Panc1 (cell line): ENCODE measurements around the gene TAF5L. TPM values are rescaled to one million over a fixed set of nuclear protein-coding genes. Genes with fewer than 3 reads are reported as not detected.

Source experiments
- ATAC-seq: fragments of 200-7000 bp; cut with Tn5 transposase; 2 replicates; pipeline ENCODE4 v1.9.1; 2020; ENCODE audit warnings: mild to moderate bottlenecking, moderate library complexity
- BruUV-seq: library from RNA; stranded (reverse); fragments of 400-500 nt; replicated peaks from 2 replicates; lab custom pipeline; 2021; lab: Mats Ljungman, UMichigan
- CTCF ChIA-PET: fragments of 300-600 bp; sonication (Branson Sonifier 250); formaldehyde crosslinking; loops from one replicate; lab custom pipeline; 2022; ENCODE audit warnings: antibody characterized with exemption; lab: Charles Lee
- POLR2A ChIA-PET: fragments of 300-600 bp; sonication (Branson Sonifier 250); formaldehyde crosslinking; loops from one replicate; lab custom pipeline; 2022; ENCODE audit warnings: antibody characterized with exemption; lab: Charles Lee
- DNase-seq: peaks from one replicate; pipeline ENCODE4 v3.0.0-alpha.2; 2010; ENCODE audit warnings: low read depth, low spot score
- H3K27ac ChIP-seq: 2 replicates; pipeline ENCODE4 v1.5.1; 2011; ENCODE audit warnings: mild to moderate bottlenecking, low read length, inconsistent platforms
- H3K27me3 ChIP-seq: fragments of 200-500 bp; sonication (Bioruptor generic); 2 replicates; pipeline ENCODE4 v1.6.0; 2014; ENCODE audit warnings: low read length, inconsistent platforms; ENCODE audit not compliant: control insufficient read depth, insufficient read depth
- H3K36me3 ChIP-seq: fragments of 200-500 bp; sonication (Bioruptor generic); 2 replicates; pipeline ENCODE4 v1.5.1; 2014; ENCODE audit warnings: inconsistent platforms, mild to moderate bottlenecking, low read length, moderate library complexity; ENCODE audit not compliant: control insufficient read depth, insufficient read depth
- H3K4me1 ChIP-seq: 2 replicates; pipeline ENCODE4 v1.5.1; 2011; ENCODE audit warnings: inconsistent platforms, mild to moderate bottlenecking, low read length, moderate library complexity; ENCODE audit not compliant: control insufficient read depth, insufficient read depth
- H3K4me3 ChIP-seq, 2 experiments: 2 replicates each; pipeline ENCODE4 v1.5.1; 2011 to 2012; ENCODE audit warnings: low read depth in 2 of 2, low read length in 2 of 2, mild to moderate bottlenecking in 2 of 2, inconsistent platforms in 1 of 2, moderate library complexity in 1 of 2
- H3K9me3 ChIP-seq: fragments of 200-500 bp; sonication (Bioruptor generic); 2 replicates; pipeline ENCODE4 v1.5.1; 2014; ENCODE audit warnings: low read depth, mild to moderate bottlenecking, inconsistent platforms, low read length, moderate library complexity; ENCODE audit not compliant: control insufficient read depth, insufficient read depth
- POLR2AphosphoS5 ChIP-seq: IDR thresholded peaks from 2 replicates; pipeline ENCODE4 v1.6.1; 2012; ENCODE audit warnings: mild to moderate bottlenecking, low read depth, low read length, moderate library complexity
- SIN3A ChIP-seq: IDR thresholded peaks from 2 replicates; pipeline ENCODE4 v1.6.1; 2012; ENCODE audit warnings: low read depth, mild to moderate bottlenecking, low read length, moderate library complexity, borderline replicate concordance; ENCODE audit not compliant: insufficient read depth
- TCF7L2 ChIP-seq: IDR thresholded peaks from 2 replicates; pipeline ENCODE4 v1.6.1; 2011; ENCODE audit warnings: mild to moderate bottlenecking, low read depth, low read length, inconsistent platforms
- in situ Hi-C: cut with HindIII; loops from 2 replicates; pipeline ENCODE4 v1.10.0; 2016; ENCODE audit warnings: low sequenced_read_pairs, low pct_unique_long_range_greater_than_20kb
- intact Hi-C: fragments of 100-400 bp; cut with micrococcal nuclease; formaldehyde crosslinking; loops from one replicate; pipeline ENCODE4 v1.10.0; 2022; ENCODE audit not compliant: unreplicated experiment
- total RNA-seq: library from RNA; stranded (reverse); gene quantifications from one replicate; pipeline ENCODE4 v1.2.1, GENCODE V29; 2021; ENCODE audit not compliant: unreplicated experiment
- TF ChIP-seq, protein P1 (sequence below): fragments of 450-650 bp; IDR thresholded peaks from 2 replicates; pipeline ENCODE4 v1.5.1; 2017; ENCODE audit warnings: mild to moderate bottlenecking
- TF ChIP-seq, protein P2 (sequence below), 2 experiments: IDR thresholded peaks; 2 replicates each; pipeline ENCODE4 v1.6.1; 2011 to 2012; ENCODE audit warnings: low read depth in 2 of 2, control low read depth in 1 of 2, low read length in 1 of 2, mild to moderate bottlenecking in 1 of 2, moderate library complexity in 1 of 2; ENCODE audit not compliant: insufficient read depth in 1 of 2

TAF5L gene
- total RNA-seq, 1 experiment from 2014 or later = 23.8 TPM

GRCh38 chr1:229581485-229581884 lies 44.4 kb downstream of the TAF5L start:
- in situ Hi-C loops (no loop called here), intact Hi-C loops (no loop called here)
- Histone ChIP-seq H3K4me3 (no peak overlapping the region), H3K27me3 (no peaks in the 10 kb centered on the region), H3K36me3 (no peaks in the 10 kb centered on the region), H3K4me1 (no peaks in the 10 kb centered on the region), H3K27ac (no peak overlapping the region), H3K9me3 (no peaks in the 10 kb centered on the region)
- DNase-seq = no peak
- TF ChIP-seq TCF7L2 = no peak
- no peak for TF ChIP-seq SIN3A
- TF ChIP-seq POLR2AphosphoS5 = no peak
- TF ChIP-seq, protein P1, sequence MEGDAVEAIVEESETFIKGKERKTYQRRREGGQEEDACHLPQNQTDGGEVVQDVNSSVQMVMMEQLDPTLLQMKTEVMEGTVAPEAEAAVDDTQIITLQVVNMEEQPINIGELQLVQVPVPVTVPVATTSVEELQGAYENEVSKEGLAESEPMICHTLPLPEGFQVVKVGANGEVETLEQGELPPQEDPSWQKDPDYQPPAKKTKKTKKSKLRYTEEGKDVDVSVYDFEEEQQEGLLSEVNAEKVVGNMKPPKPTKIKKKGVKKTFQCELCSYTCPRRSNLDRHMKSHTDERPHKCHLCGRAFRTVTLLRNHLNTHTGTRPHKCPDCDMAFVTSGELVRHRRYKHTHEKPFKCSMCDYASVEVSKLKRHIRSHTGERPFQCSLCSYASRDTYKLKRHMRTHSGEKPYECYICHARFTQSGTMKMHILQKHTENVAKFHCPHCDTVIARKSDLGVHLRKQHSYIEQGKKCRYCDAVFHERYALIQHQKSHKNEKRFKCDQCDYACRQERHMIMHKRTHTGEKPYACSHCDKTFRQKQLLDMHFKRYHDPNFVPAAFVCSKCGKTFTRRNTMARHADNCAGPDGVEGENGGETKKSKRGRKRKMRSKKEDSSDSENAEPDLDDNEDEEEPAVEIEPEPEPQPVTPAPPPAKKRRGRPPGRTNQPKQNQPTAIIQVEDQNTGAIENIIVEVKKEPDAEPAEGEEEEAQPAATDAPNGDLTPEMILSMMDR = no peak
- TF ChIP-seq, protein P2, sequence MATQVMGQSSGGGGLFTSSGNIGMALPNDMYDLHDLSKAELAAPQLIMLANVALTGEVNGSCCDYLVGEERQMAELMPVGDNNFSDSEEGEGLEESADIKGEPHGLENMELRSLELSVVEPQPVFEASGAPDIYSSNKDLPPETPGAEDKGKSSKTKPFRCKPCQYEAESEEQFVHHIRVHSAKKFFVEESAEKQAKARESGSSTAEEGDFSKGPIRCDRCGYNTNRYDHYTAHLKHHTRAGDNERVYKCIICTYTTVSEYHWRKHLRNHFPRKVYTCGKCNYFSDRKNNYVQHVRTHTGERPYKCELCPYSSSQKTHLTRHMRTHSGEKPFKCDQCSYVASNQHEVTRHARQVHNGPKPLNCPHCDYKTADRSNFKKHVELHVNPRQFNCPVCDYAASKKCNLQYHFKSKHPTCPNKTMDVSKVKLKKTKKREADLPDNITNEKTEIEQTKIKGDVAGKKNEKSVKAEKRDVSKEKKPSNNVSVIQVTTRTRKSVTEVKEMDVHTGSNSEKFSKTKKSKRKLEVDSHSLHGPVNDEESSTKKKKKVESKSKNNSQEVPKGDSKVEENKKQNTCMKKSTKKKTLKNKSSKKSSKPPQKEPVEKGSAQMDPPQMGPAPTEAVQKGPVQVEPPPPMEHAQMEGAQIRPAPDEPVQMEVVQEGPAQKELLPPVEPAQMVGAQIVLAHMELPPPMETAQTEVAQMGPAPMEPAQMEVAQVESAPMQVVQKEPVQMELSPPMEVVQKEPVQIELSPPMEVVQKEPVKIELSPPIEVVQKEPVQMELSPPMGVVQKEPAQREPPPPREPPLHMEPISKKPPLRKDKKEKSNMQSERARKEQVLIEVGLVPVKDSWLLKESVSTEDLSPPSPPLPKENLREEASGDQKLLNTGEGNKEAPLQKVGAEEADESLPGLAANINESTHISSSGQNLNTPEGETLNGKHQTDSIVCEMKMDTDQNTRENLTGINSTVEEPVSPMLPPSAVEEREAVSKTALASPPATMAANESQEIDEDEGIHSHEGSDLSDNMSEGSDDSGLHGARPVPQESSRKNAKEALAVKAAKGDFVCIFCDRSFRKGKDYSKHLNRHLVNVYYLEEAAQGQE (IDR thresholded peaks at IDR 0.05; ENCODE audit: insufficient read depth in 1 of 2, low read depth in 2 of 2, low read length in 1 of 2) = no peak
- no TSS peak for BruUV-seq
- POLR2A ChIA-PET = no interaction called here
- ATAC-seq = no peak
- CTCF ChIA-PET = no interaction called here

GRCh38 chr1:229579059-229579673 lies 46.8 kb downstream of the TAF5L start:
- Histone ChIP-seq H3K27ac (no peak overlapping the region), H3K9me3 (no peaks in the 10 kb centered on the region), H3K4me3 (no peak overlapping the region), H3K27me3 (no peaks in the 10 kb centered on the region), H3K4me1 (no peaks in the 10 kb centered on the region), H3K36me3 (no peaks in the 10 kb centered on the region)
- in situ Hi-C loops = no loop called here
- ATAC-seq (peak; percentile 73), DNase-seq (no peak)
- ChIA-PET CTCF (no interaction called here), POLR2A (no interaction called here)
- TF ChIP-seq TCF7L2 = no peak
- no peak for TF ChIP-seq POLR2AphosphoS5
- TF ChIP-seq, protein P2 (IDR thresholded peaks at IDR 0.05; ENCODE audit: insufficient read depth in 1 of 2, low read depth in 2 of 2, low read length in 1 of 2) = no peak
- no TSS peak for BruUV-seq
- intact Hi-C loops = no loop called here
